Memory B cell (primary cell): ENCODE data around the gene FMO2.
"Not testable (repeated sequence)": the region's sequence is repeated elsewhere in the genome, so short reads cannot be mapped to it uniquely, and the experiment has no call there.

ENCODE experiments used
- ATAC-seq: fragments of 150-1000 bp; cut with Tn5 transposase; 2 replicates; pipeline ENCODE4 v1.10.0; 2021; ENCODE audit warnings: low read depth, mild to moderate bottlenecking, moderate library complexity
- DNase-seq, 2 donors: peaks; one replicate each; pipeline ENCODE4 v3.0.0; 2022; ENCODE audit warnings: low spot score in 2 of 2
- H3K27ac Mint-ChIP-seq: one replicate; pipeline ENCODE4 v1.8.0; 2022; ENCODE audit warnings: mild to moderate bottlenecking, moderate library complexity, mixed read lengths
- H3K27me3 Mint-ChIP-seq: one replicate; pipeline ENCODE4 v1.8.0; 2022; ENCODE audit warnings: mixed read lengths
- H3K36me3 Mint-ChIP-seq: one replicate; pipeline ENCODE4 v1.8.0; 2022; ENCODE audit warnings: mild to moderate bottlenecking, mixed read lengths
- H3K4me1 Mint-ChIP-seq: one replicate; pipeline ENCODE4 v1.8.0; 2022; ENCODE audit warnings: mixed read lengths
- H3K4me3 Mint-ChIP-seq: one replicate; pipeline ENCODE4 v1.8.0; 2022; ENCODE audit warnings: mild to moderate bottlenecking, moderate library complexity, mixed read lengths
- H3K9me3 Mint-ChIP-seq: one replicate; pipeline ENCODE4 v1.8.0; 2022; ENCODE audit warnings: mixed read lengths

The FMO2 gene

DNA sequence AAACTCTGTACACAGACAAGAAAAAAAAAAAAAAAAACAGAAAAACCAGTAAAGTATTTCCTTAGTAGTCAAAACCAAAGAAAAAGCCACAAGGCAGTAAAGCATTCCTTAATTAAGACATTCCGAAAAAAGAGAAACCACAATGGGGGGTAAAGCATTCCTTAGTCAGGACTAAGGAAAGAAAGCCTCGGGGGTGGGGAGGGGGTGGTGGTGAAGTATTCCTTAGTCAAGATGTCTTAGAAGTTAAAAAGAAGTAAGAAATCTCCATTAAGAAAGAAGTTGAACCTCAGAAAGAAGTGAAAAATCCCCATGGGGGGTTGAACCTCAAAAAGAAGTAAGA, 35.0 kb downstream of the FMO2 start:
- no peaks in the 10 kb centered on the region for H3K4me1 Mint-ChIP-seq
- no peak overlapping the region for H3K4me3 Mint-ChIP-seq
- no peak for DNase-seq
- H3K27me3 Mint-ChIP-seq, result no peaks in the 10 kb centered on the region
- no peaks in the 10 kb centered on the region for H3K9me3 Mint-ChIP-seq
- H3K36me3 Mint-ChIP-seq, result no peaks in the 10 kb centered on the region
- H3K27ac Mint-ChIP-seq, result no peak overlapping the region
- no peak for ATAC-seq

DNA sequence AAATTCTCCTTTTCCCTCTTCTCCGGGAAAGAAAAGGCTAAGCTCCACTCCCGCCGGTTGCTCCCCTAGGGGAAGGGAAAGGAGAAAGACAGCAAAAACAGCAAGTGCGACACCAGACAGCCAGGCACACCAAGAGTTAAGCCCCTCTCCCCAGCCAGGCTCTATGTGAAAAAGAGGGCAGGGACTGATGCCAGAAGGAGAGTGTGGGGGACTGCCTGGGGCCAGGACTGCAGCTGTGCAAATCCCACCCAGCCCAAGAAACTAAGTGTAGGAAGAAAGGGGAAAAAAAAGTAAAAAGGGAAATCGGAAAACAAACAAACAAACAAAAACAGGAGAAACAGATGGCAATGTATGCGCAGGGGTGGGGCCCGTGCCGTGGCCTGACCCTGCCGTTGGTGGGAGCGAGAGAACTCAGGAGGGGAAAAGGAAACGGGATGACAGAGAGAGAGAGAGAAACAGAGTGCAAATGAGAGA, 35.5 kb downstream of the FMO2 start:
- no peaks in the 10 kb centered on the region for H3K9me3 Mint-ChIP-seq
- no peak for ATAC-seq
- no peaks in the 10 kb centered on the region for H3K36me3 Mint-ChIP-seq
- no peaks in the 10 kb centered on the region for H3K27me3 Mint-ChIP-seq
- H3K27ac Mint-ChIP-seq, result no peak overlapping the region
- no peak overlapping the region for H3K4me3 Mint-ChIP-seq
- DNase-seq, result no peak
- no peaks in the 10 kb centered on the region for H3K4me1 Mint-ChIP-seq

DNA sequence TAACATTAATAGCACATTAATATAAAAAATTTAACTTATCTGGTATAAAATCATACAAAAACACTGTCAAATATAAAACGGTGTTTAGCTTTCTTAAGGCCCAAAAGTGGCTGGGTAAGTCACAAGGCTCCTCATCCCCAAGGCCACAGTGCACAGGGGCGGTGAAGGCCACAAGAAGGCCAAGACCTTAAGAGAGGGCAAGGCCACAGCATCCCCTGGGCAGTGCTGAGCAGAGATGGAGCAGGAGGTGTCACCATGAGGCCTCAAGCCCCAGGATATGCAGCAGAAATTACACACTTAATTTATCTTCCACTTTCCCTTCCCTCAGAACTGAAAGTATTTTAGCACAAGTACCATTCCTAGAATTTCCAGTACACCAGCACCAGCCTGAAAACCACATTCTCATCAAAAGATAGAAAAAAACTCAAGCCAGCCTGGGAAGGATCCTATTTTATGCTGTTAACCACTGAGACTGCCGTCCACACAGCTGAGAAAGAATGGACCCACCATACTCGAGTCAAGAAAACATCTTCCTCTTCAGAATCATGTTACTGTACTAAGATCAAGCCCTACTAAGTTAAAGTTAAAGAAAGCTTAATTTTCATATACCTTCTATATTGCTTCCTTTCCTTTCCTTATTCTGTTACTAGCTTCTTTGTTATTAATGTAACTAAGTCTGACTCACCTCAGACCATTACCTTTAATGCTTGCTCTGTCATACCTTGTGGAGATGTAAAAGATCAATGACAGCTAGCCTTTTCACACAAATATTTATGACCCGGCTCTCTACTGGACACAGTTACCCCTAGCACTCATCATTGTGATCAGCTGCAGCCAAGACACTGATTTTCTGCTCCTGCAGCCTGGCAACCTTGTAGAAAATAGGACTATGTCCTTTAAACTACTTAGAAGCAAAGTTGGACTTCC, 36.8 kb downstream of the FMO2 start:
- Mint-ChIP-seq H3K4me1 (no peaks in the 10 kb centered on the region), H3K4me3 (no peak overlapping the region), H3K36me3 (no peaks in the 10 kb centered on the region), H3K27me3 (no peaks in the 10 kb centered on the region), H3K27ac (no peak overlapping the region), H3K9me3 (no peaks in the 10 kb centered on the region)
- no peak for DNase-seq
- no peak for ATAC-seq

DNA sequence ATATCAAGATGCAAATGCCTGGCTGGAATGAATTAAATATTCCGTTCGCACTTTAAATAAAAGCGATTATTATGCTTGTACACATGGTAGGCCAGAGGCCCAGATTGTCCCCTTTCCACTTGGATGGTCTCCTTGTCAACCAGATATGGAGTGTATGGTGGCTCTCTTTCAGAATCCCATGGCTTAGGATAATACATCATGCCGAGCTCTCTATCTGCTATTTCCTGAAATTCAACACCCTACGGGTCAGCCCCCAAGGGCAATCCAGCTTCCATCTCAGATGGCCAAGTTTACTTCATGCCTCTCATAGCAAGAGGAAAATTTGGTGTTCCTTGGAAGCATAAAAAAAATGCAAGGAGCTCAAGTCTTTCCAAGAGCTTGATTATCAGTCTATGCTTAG, 37.8 kb downstream of the FMO2 start:
- H3K27ac Mint-ChIP-seq, result no peak overlapping the region
- DNase-seq (no peak), ATAC-seq (no peak)
- no peaks in the 10 kb centered on the region for H3K27me3 Mint-ChIP-seq
- H3K4me1 Mint-ChIP-seq, result no peaks in the 10 kb centered on the region
- H3K9me3 Mint-ChIP-seq, result no peaks in the 10 kb centered on the region
- no peaks in the 10 kb centered on the region for H3K36me3 Mint-ChIP-seq
- H3K4me3 Mint-ChIP-seq, result no peak overlapping the region

DNA sequence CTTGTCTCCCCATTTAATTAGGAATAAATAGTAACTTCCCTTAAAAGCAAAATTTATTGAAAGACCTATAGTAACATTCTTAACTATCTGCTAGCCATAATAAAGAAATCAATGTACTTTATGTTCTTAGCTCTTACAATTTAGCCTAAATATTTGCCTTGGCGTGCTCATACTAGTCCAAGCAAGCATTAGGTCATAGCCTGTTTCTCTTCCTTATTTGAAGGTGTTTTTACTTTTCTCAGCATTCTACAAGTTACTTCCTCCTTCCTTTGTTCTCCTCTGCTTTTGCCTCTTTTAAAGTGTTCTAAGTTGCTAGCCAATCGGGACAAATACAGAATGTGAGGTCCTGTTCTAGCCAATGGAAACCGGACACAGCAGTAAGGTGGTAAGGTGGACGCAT, 39.2 kb downstream of the FMO2 start:
- not testable (repeated sequence) for H3K27me3 Mint-ChIP-seq, H3K27ac Mint-ChIP-seq, H3K4me3 Mint-ChIP-seq, H3K9me3 Mint-ChIP-seq, ATAC-seq, H3K36me3 Mint-ChIP-seq, H3K4me1 Mint-ChIP-seq, DNase-seq

DNA sequence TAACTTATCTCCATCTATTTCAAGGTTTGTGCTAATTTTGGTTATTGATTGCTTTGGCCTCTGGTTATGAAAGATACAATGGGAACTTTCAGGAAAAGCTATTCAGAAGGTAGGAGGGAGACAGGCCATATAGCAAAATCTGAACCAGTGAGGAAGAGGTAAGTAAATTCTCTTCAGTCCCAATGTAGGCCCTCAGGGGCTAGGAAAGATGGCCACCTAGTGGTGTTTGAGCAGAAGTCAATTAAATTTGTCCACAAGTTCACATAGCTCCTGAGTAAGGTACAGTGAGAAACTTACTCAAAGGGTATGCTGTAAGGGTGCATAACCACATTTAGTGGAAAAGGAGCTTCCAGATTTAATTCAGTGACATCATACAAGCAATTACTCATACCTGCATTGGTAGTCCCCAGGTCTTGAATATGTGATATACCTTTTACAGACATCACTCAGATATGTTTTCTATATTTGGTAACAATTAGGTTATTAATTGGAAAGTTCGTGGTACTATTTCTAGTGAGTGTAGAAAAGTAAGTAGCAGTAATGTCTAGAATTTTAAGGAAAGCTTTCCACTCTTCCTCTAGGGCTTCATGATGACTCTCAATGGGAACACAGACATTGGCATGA, 41.8 kb downstream of the FMO2 start:
- Mint-ChIP-seq H3K27ac (no peak overlapping the region), H3K9me3 (no peaks in the 10 kb centered on the region), H3K27me3 (peaks cover 2% of the 10 kb centered on the region), H3K36me3 (no peaks in the 10 kb centered on the region), H3K4me1 (no peaks in the 10 kb centered on the region), H3K4me3 (no peak overlapping the region)
- DNase-seq (no peak), ATAC-seq (peak; percentile 39)

DNA sequence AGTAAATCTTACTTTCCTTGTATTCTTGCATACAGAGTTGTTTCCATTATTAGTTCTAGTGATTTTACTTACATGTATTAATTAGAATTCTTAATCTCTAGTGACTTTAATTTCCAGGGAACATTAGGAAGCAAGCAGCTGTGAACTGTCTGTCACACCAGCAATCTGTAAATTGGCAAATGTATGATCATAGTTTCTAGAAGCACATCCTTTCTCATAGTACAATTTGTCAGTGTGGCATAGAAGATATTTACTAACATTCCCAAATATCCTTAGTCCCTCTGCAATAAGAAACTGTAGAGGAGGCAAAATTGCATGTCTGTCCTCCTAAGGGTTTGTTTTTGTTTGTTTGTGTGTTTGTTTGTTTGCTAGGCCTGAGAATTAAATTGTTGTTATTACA, 46.2 kb downstream of the FMO2 start:
- peaks cover 4% of the 10 kb centered on the region for H3K9me3 Mint-ChIP-seq
- peaks cover 2% of the 10 kb centered on the region for H3K27me3 Mint-ChIP-seq
- no peak overlapping the region for H3K27ac Mint-ChIP-seq
- H3K4me1 Mint-ChIP-seq, result no peaks in the 10 kb centered on the region
- H3K4me3 Mint-ChIP-seq, result no peak overlapping the region
- ATAC-seq (no peak), DNase-seq (no peak)
- no peaks in the 10 kb centered on the region for H3K36me3 Mint-ChIP-seq

DNA sequence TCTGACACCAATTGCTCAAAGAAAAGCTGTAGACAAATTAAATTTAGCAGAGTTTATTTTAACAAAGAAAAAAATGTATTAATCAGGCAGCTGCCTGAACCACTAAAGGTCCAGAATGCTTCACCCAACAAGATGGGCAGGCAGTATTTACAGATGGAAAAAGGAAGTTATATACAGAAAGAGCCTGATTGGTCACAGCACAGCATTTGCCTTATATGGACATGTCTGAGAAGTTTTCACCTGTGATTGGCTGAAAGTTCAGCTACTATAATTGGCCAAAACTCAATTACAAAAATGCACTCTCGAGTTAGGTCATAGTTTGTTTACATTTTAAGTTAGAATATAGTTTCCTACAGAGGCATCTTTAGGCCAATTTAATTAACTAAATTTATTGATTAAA, 48.1 kb downstream of the FMO2 start:
- ATAC-seq (no peak), DNase-seq (no peak)
- Mint-ChIP-seq H3K27ac (no peak overlapping the region), H3K4me3 (no peak overlapping the region), H3K27me3 (peaks cover 7% of the 10 kb centered on the region), H3K36me3 (no peaks in the 10 kb centered on the region), H3K4me1 (no peaks in the 10 kb centered on the region), H3K9me3 (peaks cover 4% of the 10 kb centered on the region)

DNA sequence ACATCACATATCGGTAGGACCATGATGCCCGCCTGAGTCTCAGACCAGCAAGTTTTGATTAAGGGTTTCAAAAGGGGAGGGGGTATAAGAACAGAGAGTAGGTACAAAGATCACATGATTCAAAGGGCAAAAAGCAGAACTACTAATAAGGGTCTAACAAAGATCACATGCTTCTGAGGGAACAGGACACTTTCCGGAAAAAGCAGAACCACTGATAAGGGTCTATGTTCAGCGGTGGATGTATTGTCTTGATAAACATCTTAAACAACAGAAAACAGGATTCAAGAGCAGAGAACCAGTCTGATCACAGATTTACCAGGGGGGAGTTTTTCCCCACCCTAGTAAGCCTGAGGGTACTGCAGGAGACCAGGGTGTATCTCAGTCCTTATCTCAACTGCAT, 51.1 kb downstream of the FMO2 start:
- not testable (repeated sequence) for H3K36me3 Mint-ChIP-seq, H3K4me1 Mint-ChIP-seq, H3K27ac Mint-ChIP-seq, DNase-seq, ATAC-seq, H3K4me3 Mint-ChIP-seq
- Mint-ChIP-seq H3K27me3 (peaks cover 18% of the 10 kb centered on the region), H3K9me3 (peaks cover 15% of the 10 kb centered on the region)

DNA sequence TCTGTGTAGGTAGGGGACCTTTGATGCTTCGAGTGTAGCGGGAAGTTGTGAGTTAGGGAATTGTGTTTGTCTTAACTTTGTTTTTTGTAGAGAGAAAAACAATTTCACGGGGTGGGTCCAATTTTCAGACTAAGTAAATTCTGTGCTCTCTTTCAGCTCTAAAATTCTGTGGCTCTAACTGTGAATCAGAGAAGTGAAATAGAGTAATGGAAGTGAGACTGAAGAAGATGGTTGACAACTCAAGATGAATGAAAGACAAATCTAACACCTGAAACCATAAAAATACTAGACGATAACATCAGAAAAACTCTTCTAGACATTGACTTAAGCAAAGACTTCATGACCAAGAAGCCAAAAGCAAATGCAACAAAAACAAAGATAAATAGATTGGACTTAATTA, 58.8 kb downstream of the FMO2 start:
- Mint-ChIP-seq H3K36me3 (peaks cover 5% of the 10 kb centered on the region), H3K27me3 (peaks cover 9% of the 10 kb centered on the region), H3K4me3 (no peak overlapping the region), H3K27ac (no peak overlapping the region), H3K4me1 (no peaks in the 10 kb centered on the region), H3K9me3 (peaks cover 9% of the 10 kb centered on the region)
- DNase-seq (no peak), ATAC-seq (no peak)

DNA sequence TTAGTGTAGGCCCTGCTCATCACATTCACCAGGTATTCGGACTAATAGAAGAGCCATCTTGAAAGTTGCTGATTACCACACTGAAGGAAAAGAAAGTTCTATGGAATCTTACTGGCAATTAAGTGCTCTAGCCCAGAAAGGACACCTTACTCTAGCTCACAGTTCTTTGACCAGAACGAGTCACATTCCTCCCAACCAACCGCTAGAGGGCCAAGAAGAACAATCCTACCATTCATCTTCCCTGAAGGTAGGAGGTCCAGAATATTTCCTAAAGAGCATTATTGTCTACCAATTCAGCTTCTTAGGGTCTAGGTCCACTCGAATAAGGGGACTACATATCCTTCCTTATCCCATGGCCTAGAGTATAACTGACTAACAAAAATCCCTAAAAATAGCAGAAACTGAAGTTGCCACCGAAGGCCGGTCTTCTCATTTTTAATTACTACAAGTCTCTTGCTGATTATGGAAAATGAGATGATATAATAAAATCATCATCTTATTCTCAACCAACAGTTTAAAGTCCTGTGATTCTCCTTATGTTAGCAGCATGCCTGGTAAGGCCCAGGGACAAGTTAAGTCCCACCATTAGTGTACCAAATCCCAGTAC, 60.5 kb downstream of the FMO2 start:
- Mint-ChIP-seq H3K36me3 (no peaks in the 10 kb centered on the region), H3K9me3 (no peaks in the 10 kb centered on the region), H3K4me1 (no peaks in the 10 kb centered on the region), H3K27ac (no peak overlapping the region), H3K27me3 (peaks cover 4% of the 10 kb centered on the region), H3K4me3 (no peak overlapping the region)
- DNase-seq, result no peak
- ATAC-seq, result peak; percentile 52

DNA sequence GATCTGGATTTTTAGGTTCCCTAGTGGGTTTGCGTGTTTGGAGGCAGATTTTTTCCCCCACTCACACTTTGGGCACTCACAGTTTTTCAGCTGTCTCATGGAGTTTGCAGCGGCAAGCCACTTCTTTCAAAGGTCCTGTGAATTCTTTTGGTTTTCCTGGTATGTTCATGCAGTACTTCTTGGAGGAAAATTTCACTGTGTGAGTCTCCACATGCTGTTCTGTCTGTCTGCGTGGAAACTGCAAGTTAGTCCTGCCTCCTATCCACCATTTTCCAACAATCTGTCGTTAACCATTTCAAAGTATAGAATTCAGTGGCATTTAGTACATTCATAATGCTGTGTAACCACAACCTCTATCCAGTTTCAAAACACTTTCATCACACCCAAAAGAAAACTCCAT, 62.4 kb downstream of the FMO2 start:
- Mint-ChIP-seq H3K27me3 (peaks cover 8% of the 10 kb centered on the region), H3K4me3 (no peak overlapping the region), H3K27ac (no peak overlapping the region), H3K4me1 (peaks cover 9% of the 10 kb centered on the region), H3K36me3 (no peaks in the 10 kb centered on the region), H3K9me3 (no peaks in the 10 kb centered on the region)
- no peak for DNase-seq
- ATAC-seq, result no peak

DNA sequence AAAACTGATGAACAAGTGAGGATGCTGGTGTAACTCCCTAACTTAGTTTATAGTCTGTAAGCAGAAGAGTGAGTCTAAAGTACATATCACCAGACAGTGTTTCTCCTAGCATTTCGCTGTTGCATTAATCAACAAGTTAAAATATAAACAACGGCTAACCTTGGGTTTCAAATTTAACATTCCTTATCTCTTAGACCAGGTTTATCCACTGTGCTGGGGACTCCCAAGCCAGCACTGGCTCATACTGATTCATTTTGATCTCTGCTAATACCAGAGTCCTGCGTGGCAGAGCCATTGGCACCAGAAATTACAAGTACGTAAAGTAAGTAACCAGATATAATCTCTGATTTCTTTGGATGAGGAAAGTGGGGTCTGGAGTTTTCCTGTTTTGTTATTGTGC, 63.2 kb downstream of the FMO2 start, which contains the start of gene FMO1:
Gene FMO1 (plus strand): TSS at position 193 of the 400 bp plus-strand sequence. CDS start 9,594 bp downstream, outside the sequence.
- Mint-ChIP-seq H3K9me3 (no peaks in the 10 kb centered on the region), H3K27ac (no peak within 1 kb of the TSS), H3K4me3 (no peak within 1 kb of the TSS), H3K27me3 (peaks cover 7% of the 10 kb centered on the region), H3K36me3 (no peaks in the 10 kb centered on the region), H3K4me1 (peaks cover 12% of the 10 kb centered on the region)
- no peak for ATAC-seq
- no peak for DNase-seq

DNA sequence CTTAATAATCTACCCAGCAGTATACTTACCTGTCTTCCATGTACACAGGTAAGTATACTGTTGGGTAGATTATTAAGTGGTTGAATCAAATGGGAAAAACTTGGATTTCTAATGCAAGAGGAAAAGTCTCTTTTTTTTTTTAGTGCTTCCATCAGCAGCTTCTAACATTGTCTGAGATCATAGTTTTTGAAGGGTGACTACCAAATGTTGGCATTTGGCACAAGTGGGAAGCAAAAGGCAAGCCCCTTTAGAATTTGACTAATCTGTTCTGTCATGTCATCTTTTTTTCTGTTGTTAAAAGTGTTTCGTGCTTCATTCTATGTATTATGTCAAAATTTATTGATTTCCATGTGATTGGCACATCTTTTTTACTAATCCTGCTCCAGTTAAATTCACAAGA, 63.7 kb downstream of the FMO2 start:
- H3K9me3 Mint-ChIP-seq, result no peaks in the 10 kb centered on the region
- H3K27ac Mint-ChIP-seq, result no peak overlapping the region
- peaks cover 12% of the 10 kb centered on the region for H3K4me1 Mint-ChIP-seq
- no peak for ATAC-seq
- H3K36me3 Mint-ChIP-seq, result no peaks in the 10 kb centered on the region
- H3K27me3 Mint-ChIP-seq, result peaks cover 7% of the 10 kb centered on the region
- H3K4me3 Mint-ChIP-seq, result no peak overlapping the region
- DNase-seq, result no peak
